Mammary epithelial cell (primary cell): ENCODE data around the gene CCDC85C.

ENCODE experiments used
- CTCF ChIP-seq, 2 donors: IDR thresholded peaks in 1 of 2; conservative IDR thresholded peaks in 1 of 2; 2 replicates each; pipeline ENCODE4 v1.5.1; 2011 to 2012; ENCODE audit warnings: inconsistent platforms in 2 of 2, low read length in 2 of 2, mild to moderate bottlenecking in 2 of 2, control low read depth in 1 of 2, low read depth in 1 of 2; ENCODE audit not compliant: insufficient read depth in 1 of 2; ENCODE audit errors: extremely low read depth in 1 of 2
- EZH2 ChIP-seq: IDR thresholded peaks from 2 replicates; pipeline ENCODE4 v1.6.1; 2012; ENCODE audit warnings: low read length, inconsistent platforms, borderline replicate concordance

GRCh38 chr14:99535448-99535847 is 68.6 kb downstream of the CCDC85C start:
- TF ChIP-seq EZH2: no peak
- TF ChIP-seq CTCF (conservative IDR thresholded peaks at IDR 0.05 in 1 of 2, IDR thresholded peaks at IDR 0.05 in 1 of 2; ENCODE audit: extremely low read depth in 1 of 2, insufficient read depth in 1 of 2, low read depth in 1 of 2, low read length in 2 of 2): no peak
